ENCODE data around the gene MGAT5.

MGAT5 gene

DNA sequence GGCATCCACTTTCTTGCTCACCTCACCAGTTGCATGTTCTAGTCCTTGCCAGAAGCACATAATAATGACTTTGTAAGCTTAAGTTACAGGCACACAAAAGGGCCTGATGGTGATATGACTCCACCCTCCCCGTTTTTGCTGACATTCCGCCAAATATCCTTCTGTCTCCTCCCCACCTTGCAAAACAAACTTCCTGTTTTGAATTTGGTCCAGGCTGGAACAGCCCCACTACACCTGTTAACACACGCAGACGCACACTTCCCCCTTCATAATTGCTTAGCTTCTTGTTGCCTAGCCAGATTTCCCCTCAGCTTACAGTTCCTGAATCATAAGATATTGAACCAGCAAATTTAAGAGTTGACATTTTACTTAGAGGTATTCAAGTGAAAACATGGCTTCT is at the start of gene MGAT5:
Gene MGAT5 (plus strand): TSS at position 269 of the 400 bp plus-strand sequence. CDS start 332 bp downstream, outside the sequence.
- peak; percentile 63 for DNase-seq (ENCODE audit: low spot score)

DNA sequence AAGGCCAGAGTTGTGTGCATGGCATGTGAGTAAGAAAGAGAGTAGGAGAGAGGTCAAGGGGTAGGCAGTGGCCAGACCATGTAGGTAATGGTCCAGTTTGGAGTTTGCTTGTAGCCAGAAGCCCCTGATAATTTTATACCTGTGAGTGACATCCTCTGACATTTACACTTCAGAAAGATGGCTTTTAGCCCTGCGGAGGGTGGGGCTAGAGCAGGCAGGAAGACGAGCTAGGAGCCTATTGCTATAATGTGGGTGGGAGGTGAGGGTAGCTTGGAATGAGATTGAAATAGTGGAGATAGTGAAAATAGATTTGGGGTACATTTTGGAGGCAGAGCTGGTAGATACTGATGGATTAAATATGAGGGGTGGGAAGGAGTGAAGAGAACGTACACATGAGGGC is 48.8 kb upstream of the MGAT5 start:
- DNase-seq (ENCODE audit: low spot score), result no peak

DNA sequence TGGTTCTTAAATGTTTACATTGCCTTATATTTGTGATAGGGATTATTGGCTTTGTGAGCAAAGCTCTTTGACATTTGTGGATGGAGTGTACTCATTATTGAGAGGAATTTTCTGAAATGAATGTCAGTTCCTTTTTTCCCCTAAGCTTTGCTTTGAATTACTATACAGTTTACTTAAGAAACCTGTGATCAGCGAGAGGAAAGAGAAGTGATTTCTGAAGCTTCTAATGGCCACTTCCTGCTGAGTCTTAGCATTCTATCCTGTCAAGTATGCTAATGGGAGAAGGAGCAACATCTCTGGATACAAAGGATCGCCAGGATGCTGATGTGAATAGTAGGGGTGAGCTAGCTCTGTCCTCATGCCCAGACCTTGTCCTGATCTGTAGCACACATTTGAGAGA is 47.8 kb upstream of the MGAT5 start:
- no peak for DNase-seq (ENCODE audit: low spot score)

- no peak for DNase-seq (ENCODE audit: low spot score)
Measured at GRCh38 chr2:134206573-134206972, 47.3 kb upstream of the MGAT5 start.

GRCh38 chr2:134207589-134208209 is 46.2 kb upstream of the MGAT5 start:
- peak; percentile 33 for DNase-seq (ENCODE audit: low spot score)

DNA sequence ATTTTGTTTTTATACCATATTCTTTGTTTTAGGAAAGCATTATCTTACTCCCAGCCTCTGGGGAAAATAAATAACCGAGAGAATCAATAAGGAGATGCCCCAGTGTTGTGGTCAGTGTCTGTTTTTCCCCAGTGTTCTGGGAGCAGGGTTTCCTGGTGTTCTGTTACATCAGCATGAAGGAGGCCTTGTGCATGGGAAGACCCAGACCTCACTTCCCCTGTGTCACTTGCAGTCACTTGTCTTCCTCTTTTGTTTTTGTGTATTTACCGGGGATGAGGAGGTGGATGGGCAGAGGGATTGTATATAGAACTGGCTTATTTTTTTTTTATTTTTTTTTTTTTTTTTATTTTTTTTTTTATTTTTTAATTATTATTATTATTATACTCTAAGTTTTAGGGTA is 45.0 kb upstream of the MGAT5 start:
- DNase-seq (ENCODE audit: low spot score), result no peak

DNA sequence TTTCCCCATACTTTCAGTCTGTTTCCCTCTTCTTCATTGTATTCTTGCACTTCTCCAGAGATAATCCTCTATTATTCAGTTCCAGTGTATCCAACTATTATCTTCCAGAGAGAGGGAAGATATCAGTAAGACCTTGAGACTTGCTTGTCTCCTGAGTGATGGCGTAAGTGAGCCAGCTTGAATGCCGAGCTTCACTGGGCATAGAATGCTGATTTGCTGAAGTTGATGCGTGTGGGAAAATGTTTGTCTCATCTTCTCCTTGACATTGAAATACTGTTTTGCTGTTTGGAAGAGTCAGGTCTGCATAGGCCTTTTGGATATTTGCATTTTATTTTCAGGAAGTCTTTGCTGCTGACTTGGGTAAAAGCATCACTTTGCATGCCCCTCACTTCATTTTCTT is 41.1 kb upstream of the MGAT5 start:
- DNase-seq (ENCODE audit: low spot score), result no peak

DNA sequence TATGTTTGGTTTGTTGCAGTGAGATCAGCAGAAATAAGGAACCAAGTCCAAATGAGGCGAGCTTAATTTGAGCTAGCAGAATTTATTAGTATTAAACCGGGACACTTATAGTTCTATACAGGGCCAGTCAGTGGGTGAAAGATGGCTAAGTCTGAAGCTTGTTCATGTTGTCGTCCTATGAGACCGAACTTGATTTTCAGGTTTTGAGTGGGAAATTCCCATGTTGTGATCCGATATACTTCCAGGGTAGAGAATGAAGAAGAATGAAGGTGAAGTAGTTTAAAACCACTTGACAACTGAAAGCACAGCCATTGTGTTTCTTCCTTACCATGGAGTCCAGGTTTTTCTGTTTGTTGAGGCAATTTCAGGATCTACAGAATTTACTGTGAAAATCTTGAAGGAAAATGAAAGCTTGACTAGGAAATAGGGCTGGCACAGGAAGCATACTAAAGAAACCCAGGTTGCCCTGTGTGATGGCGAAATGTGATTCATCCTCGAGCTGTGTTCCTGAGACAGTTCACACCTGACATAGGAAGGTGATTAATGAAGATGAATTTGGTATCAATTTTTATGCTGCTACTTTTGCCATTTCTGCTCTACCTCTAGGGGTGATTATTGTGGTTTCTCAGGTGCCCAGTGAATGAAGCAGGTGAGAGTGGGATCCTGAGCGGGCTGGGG is 37.6 kb upstream of the MGAT5 start:
- no peak for DNase-seq (ENCODE audit: low spot score)

GRCh38 chr2:134217351-134217750 is 36.5 kb upstream of the MGAT5 start:
- DNase-seq (ENCODE audit: low spot score), result no peak

GRCh38 chr2:134217924-134218323 is 35.9 kb upstream of the MGAT5 start:
- no peak for DNase-seq (ENCODE audit: low spot score)

DNA sequence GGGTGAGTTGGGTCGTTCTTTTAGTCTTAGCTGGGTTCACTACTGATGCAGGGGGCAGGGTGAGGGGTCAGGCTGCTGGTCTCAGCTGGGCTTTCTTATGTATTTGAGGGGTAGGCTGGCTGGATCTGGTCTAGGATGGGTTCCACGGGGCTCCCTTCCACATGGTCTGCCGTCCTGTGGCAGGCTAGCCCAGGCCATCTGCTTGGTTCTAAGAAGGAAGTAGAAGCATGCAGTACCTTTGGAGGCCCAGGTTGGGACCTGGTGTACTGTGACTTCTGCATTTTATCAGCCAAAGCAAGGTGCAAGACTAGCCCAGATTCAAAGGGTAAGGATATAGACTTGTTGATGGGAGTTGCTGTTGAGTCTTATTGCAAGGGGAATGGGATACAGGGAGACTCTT is 35.5 kb upstream of the MGAT5 start:
- no peak for DNase-seq (ENCODE audit: low spot score)

DNA sequence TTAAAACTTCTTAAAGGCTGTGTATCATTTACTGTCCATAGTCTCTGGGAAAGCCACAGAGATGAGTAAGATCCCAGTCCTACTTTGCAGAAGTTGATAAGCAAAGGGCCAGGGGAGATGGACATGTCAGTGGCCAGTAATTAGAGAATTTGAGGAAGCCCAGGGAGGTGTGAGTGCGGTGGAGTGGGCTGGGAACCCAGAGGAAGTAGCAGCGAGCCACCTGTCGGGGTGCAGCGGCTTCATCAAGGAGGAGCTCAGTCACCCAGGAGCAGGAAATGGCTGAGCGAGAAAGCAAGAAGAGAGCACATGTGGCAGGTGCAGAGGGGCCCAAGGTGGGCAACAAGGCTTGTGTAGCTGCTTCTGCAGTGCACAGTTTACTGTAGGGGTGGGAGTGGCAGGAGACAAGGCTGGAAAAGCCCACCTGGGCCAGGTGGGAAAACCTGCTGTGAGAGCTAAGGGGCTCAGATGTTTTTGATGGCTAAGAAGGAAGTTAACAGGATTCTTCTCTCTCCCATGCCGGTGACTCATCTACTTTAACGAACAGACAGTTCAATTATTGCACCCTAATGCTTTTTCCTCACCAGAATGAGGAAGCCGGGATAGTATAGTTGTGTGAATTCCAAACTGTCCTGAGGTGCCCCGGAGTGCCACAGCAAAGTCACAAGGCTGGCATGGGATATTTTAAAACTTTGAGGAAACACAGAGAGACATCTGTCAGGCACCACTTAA is 34.8 kb upstream of the MGAT5 start:
- no peak for DNase-seq (ENCODE audit: low spot score)

- DNase-seq (ENCODE audit: low spot score), result no peak
Measured at GRCh38 chr2:134220344-134220974, 33.4 kb upstream of the MGAT5 start.

- no peak for DNase-seq (ENCODE audit: low spot score)
Measured at GRCh38 chr2:134224005-134224404, 29.9 kb upstream of the MGAT5 start.

GRCh38 chr2:134225173-134225572 is 28.7 kb upstream of the MGAT5 start:
- DNase-seq (ENCODE audit: low spot score), result no peak

DNA sequence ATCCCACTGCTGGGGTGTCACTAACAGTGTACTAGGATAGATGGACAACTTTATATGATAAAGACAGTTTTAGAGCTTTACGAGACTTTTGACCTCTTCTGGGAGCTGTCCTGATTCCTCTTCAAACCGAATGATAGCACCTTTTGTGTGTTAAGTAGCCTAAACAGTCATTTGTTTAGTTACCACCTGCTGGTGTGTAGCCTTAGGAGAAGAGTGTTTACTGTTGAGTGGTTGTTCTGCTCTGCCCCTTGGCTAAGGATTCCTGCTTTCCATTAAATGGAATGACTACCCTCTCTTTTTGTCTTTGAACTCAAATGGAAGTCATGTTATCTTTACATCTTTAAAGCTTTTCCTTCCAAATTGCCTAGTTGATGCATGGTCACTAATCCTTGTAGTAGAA is 28.0 kb upstream of the MGAT5 start:
- DNase-seq (ENCODE audit: low spot score), result no peak

- DNase-seq (ENCODE audit: low spot score), result no peak
Measured at GRCh38 chr2:134226601-134227000, 27.3 kb upstream of the MGAT5 start.

DNA sequence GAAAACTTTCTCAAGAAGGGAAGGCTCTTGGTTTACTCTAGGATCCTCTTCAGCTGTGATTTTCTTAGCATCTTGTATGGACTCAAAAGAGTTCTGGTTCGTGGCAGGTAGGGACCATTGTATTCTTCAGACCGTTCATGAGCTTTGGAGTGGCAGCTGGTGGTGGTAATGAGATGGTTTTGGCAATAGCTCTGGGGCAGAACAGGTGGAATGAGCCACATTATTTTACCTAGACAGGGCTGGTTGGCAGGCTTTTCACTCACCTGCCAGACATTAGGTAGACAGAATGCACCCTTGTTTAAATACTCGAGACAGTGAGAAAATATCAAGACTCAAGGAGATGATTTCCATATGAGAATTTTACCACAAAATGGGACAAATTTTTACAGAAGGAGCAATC is 26.2 kb upstream of the MGAT5 start:
- DNase-seq (ENCODE audit: low spot score), result peak; percentile 53

- no peak for DNase-seq (ENCODE audit: low spot score)
Measured at GRCh38 chr2:134228493-134228903, 25.4 kb upstream of the MGAT5 start.

DNA sequence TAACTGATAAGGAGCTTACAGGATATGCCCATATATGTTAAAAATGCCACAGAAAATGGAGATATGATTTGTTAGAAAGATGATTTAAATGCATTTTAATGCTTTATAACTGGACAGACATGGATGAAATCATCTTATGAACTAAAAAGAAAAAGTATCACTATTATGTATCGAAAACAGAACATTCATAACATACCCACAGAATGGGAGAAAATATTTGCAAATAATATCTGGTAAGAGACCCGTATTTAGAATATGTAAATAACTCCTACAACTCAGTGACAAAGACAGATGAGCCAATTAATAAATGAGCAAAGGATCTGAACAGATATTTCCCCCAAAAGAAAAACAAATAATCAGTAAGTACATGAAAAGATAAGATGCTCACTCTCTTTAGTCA is 24.3 kb upstream of the MGAT5 start:
- DNase-seq (ENCODE audit: low spot score), result no peak

DNA sequence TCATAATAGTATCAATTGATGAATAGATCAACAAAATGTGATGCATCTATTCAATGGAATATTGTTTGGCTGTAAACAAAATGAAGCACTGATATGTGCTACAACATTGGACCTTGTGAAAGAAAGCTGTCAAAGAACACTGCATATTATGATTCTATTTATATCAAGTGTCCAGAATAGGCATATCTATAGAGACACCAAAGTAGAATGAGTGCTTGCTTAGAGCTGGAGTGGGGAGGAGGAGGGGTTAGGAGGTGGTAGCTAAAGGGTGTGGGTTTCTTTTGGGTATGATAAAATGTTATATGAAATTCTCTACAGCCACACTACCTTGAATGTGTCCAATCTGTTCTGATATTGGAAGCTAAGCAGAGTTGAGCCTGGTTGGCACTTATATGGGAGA is 23.0 kb upstream of the MGAT5 start:
- DNase-seq (ENCODE audit: low spot score), result no peak

GRCh38 chr2:134231301-134231964 is 22.4 kb upstream of the MGAT5 start:
- no peak for DNase-seq (ENCODE audit: low spot score)
